Loucy (cell line): ENCODE measurements around the gene POTEH.
"Not testable (repeated sequence)": the region's sequence is repeated elsewhere in the genome, so short reads cannot be mapped to it uniquely, and the experiment has no call there.

Experiments used
- EZH2phosphoT487 ChIP-seq: fragments of 200-600 bp; IDR thresholded peaks from 2 replicates; pipeline ENCODE4 v1.6.1; 2018; ENCODE audit warnings: antibody characterized with exemption, mild to moderate bottlenecking, moderate library complexity, borderline replicate concordance
- TF ChIP-seq, protein P1 (sequence below): fragments of 200-600 bp; sonication (generic); conservative IDR thresholded peaks from 2 replicates; pipeline ENCODE4 v1.5.1; 2014; ENCODE audit warnings: mild to moderate bottlenecking, antibody characterized with exemption, low read length

- TF ChIP-seq, protein P1, sequence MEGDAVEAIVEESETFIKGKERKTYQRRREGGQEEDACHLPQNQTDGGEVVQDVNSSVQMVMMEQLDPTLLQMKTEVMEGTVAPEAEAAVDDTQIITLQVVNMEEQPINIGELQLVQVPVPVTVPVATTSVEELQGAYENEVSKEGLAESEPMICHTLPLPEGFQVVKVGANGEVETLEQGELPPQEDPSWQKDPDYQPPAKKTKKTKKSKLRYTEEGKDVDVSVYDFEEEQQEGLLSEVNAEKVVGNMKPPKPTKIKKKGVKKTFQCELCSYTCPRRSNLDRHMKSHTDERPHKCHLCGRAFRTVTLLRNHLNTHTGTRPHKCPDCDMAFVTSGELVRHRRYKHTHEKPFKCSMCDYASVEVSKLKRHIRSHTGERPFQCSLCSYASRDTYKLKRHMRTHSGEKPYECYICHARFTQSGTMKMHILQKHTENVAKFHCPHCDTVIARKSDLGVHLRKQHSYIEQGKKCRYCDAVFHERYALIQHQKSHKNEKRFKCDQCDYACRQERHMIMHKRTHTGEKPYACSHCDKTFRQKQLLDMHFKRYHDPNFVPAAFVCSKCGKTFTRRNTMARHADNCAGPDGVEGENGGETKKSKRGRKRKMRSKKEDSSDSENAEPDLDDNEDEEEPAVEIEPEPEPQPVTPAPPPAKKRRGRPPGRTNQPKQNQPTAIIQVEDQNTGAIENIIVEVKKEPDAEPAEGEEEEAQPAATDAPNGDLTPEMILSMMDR, result not testable (repeated sequence)
- TF ChIP-seq EZH2phosphoT487, result not testable (repeated sequence)
These were observed 1.7 kb upstream of the POTEH start for GRCh38 chr22:15688090-15688489.
